A549 (cell line): ENCODE measurements around the gene PFDN2.

Experiments used
- CTCF ChIP-seq: fragments of >200 bp; sonication (Bioruptor Twin); formaldehyde crosslinking; IDR thresholded peaks from 3 replicates; pipeline ENCODE4 v1.5.1; 2016
- EP300 ChIP-seq, 2 experiments: fragments of >200 bp; sonication (Bioruptor Twin); formaldehyde crosslinking; IDR thresholded peaks; 2 replicates in 1 of 2; 3 replicates in 1 of 2; pipeline ENCODE4 v1.6.1; 2016 to 2017
- JUN ChIP-seq, 2 experiments: fragments of >200 bp; sonication (Bioruptor Twin); formaldehyde crosslinking; IDR thresholded peaks; 2 replicates in 1 of 2; 3 replicates in 1 of 2; pipeline ENCODE4 v1.6.1; 2016 to 2017
- JUNB ChIP-seq: fragments of >200 bp; sonication (Bioruptor Twin); formaldehyde crosslinking; IDR thresholded peaks from 2 replicates; pipeline ENCODE4 v1.6.1; 2016
- MAX ChIP-seq: IDR thresholded peaks from 2 replicates; pipeline ENCODE4 v1.6.1; 2012
- RAD21 ChIP-seq, 2 experiments: fragments of >200 bp in 1 of 2; sonication (Bioruptor Twin) in 1 of 2; formaldehyde crosslinking in 1 of 2; IDR thresholded peaks in 1 of 2; conservative IDR thresholded peaks in 1 of 2; 2 replicates in 1 of 2; 3 replicates in 1 of 2; pipeline ENCODE4 v1.6.1; 2012 to 2018; ENCODE audit warnings: inconsistent platforms in 1 of 2
- RNF2 ChIP-seq: fragments of 200-600 bp; sonication (generic); IDR thresholded peaks from 2 replicates; pipeline ENCODE4 v1.6.1; 2016; ENCODE audit warnings: low read depth, mild to moderate bottlenecking, antibody characterized with exemption, moderate library complexity, borderline replicate concordance
- SMC3 ChIP-seq: fragments of >200 bp; sonication (Bioruptor Twin); formaldehyde crosslinking; IDR thresholded peaks from 3 replicates; pipeline ENCODE4 v1.6.1; 2018; ENCODE audit warnings: inconsistent platforms
- SREBF2 ChIP-seq: fragments of 450-650 bp; IDR thresholded peaks from 2 replicates; pipeline ENCODE4 v1.6.1; 2014; ENCODE audit warnings: mild to moderate bottlenecking, moderate library complexity
- ZFP36 ChIP-seq: fragments of 450-650 bp; IDR thresholded peaks from 2 replicates; pipeline ENCODE4 v1.6.1; 2014; ENCODE audit warnings: borderline replicate concordance; ENCODE audit not compliant: partially characterized antibody
- TF ChIP-seq, protein P1 (sequence below): fragments of >200 bp; sonication (Bioruptor Twin); formaldehyde crosslinking; IDR thresholded peaks from 3 replicates; pipeline ENCODE4 v1.6.1; 2016
- TF ChIP-seq, protein P2 (sequence below): IDR thresholded peaks from 2 replicates; pipeline ENCODE4 v1.6.1; 2012; ENCODE audit warnings: low read depth, borderline replicate concordance

- TF ChIP-seq, protein P1, sequence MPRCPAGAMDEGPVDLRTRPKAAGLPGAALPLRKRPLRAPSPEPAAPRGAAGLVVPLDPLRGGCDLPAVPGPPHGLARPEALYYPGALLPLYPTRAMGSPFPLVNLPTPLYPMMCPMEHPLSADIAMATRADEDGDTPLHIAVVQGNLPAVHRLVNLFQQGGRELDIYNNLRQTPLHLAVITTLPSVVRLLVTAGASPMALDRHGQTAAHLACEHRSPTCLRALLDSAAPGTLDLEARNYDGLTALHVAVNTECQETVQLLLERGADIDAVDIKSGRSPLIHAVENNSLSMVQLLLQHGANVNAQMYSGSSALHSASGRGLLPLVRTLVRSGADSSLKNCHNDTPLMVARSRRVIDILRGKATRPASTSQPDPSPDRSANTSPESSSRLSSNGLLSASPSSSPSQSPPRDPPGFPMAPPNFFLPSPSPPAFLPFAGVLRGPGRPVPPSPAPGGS: no peak
- TF ChIP-seq JUNB (no peak), CTCF (no peak), MAX (no peak), ZFP36 (no peak), EP300 (IDR thresholded peaks at IDR 0.05) (no peak), RAD21 (conservative IDR thresholded peaks at IDR 0.05 in 1 of 2, IDR thresholded peaks at IDR 0.05 in 1 of 2) (no peak), JUN (IDR thresholded peaks at IDR 0.05) (no peak), RNF2 (no peak), SMC3 (no peak), SREBF2 (no peak)
- TF ChIP-seq, protein P2, sequence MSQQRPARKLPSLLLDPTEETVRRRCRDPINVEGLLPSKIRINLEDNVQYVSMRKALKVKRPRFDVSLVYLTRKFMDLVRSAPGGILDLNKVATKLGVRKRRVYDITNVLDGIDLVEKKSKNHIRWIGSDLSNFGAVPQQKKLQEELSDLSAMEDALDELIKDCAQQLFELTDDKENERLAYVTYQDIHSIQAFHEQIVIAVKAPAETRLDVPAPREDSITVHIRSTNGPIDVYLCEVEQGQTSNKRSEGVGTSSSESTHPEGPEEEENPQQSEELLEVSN: no peak
These were observed 44.9 kb downstream of the PFDN2 start for GRCh38 chr1:161072751-161073449.
